G401 (cell line): ENCODE results near the gene PLXNA3. TPM values are rescaled to one million over a fixed set of nuclear protein-coding genes. Genes with fewer than 3 reads are reported as not detected.
"Not testable (repeated sequence)": the region's sequence is repeated elsewhere in the genome, so short reads cannot be mapped to it uniquely, and the experiment has no call there.

Experiments used
- DNase-seq: peaks from one replicate; pipeline ENCODE4 v3.0.0-alpha.2; 2015; ENCODE audit warnings: low spot score
- in situ Hi-C: cut with HindIII; loops from 2 replicates; pipeline ENCODE4 v1.10.0; 2016; ENCODE audit warnings: low sequenced_read_pairs, mixed read lengths
- total RNA-seq: library from RNA; depleted of rRNA; stranded (reverse); fragments of >200 nt; shearing (Covaris generic); gene quantifications from 2 replicates; pipeline ENCODE4 v1.2.3, GENCODE V29; 2014

PLXNA3 gene
- total RNA-seq, 1 experiment from 2014 or later = 3.6 TPM

GRCh38 chrX:154489182-154489581, 31.1 kb downstream of the PLXNA3 start:
- no peak for DNase-seq
- in situ Hi-C loops = no loop called here

GRCh38 chrX:154490021-154490413, 31.9 kb downstream of the PLXNA3 start:
- in situ Hi-C loops = no loop called here
- DNase-seq = no peak

GRCh38 chrX:154490414-154491083, 32.5 kb downstream of the PLXNA3 start, which contains the start of gene SLC10A3:
TSS of gene SLC10A3 (minus strand) at chrX:154490629. CDS start at chrX:154488940, 1,689 bp downstream.
- peak; percentile 91 for DNase-seq
- in situ Hi-C loops = no loop called here

- no peak for DNase-seq
- in situ Hi-C loops = no loop called here
These were observed 36.6 kb downstream of the PLXNA3 start for GRCh38 chrX:154494715-154495114.

GRCh38 chrX:154495472-154495922, 37.4 kb downstream of the PLXNA3 start:
- in situ Hi-C loops = no loop called here
- no peak for DNase-seq

- DNase-seq, in situ Hi-C loops: not testable (repeated sequence)
These were observed 38.6 kb downstream of the PLXNA3 start for GRCh38 chrX:154496591-154497137.

- DNase-seq, in situ Hi-C loops: not testable (repeated sequence)
These were observed 43.3 kb downstream of the PLXNA3 start for GRCh38 chrX:154501423-154501822.

GRCh38 chrX:154502098-154502497, 44.0 kb downstream of the PLXNA3 start:
- in situ Hi-C loops = no loop called here
- no peak for DNase-seq

GRCh38 chrX:154502989-154503388, 44.9 kb downstream of the PLXNA3 start:
- in situ Hi-C loops = no loop called here
- DNase-seq = no peak

- no peak for DNase-seq
- in situ Hi-C loops = no loop called here
These were observed 47.7 kb downstream of the PLXNA3 start for GRCh38 chrX:154505734-154506133.

GRCh38 chrX:154506483-154507332, 48.6 kb downstream of the PLXNA3 start:
- in situ Hi-C loops = no loop called here
- DNase-seq = no peak

- DNase-seq = no peak
- in situ Hi-C loops = no loop called here
These were observed 49.7 kb downstream of the PLXNA3 start for GRCh38 chrX:154507673-154508383.

GRCh38 chrX:154508384-154508745, 50.3 kb downstream of the PLXNA3 start:
- DNase-seq = no peak
- in situ Hi-C loops = no loop called here

- in situ Hi-C loops = no loop called here
- DNase-seq = no peak
These were observed 51.4 kb downstream of the PLXNA3 start for GRCh38 chrX:154509455-154509854.

GRCh38 chrX:154511761-154512160, 53.7 kb downstream of the PLXNA3 start:
- no peak for DNase-seq
- in situ Hi-C loops = no loop called here

- in situ Hi-C loops = no loop called here
- no peak for DNase-seq
These were observed 54.9 kb downstream of the PLXNA3 start for GRCh38 chrX:154512879-154513553.

- no peak for DNase-seq
- in situ Hi-C loops = no loop called here
These were observed 55.6 kb downstream of the PLXNA3 start for GRCh38 chrX:154513716-154514115.

- DNase-seq = no peak
- in situ Hi-C loops = no loop called here
These were observed 57.2 kb downstream of the PLXNA3 start for GRCh38 chrX:154515090-154515965.
